Ishikawa (cell line): ENCODE measurements around the gene GOLGA8A.

Source experiments
- CEBPB ChIP-seq: IDR thresholded peaks from 2 replicates; pipeline ENCODE4 v1.6.1; 2012
- CREB1 ChIP-seq: IDR thresholded peaks from 2 replicates; pipeline ENCODE4 v1.6.1; 2012; ENCODE audit warnings: low read depth
- EGR1 ChIP-seq: IDR thresholded peaks from 2 replicates; pipeline ENCODE4 v1.6.1; 2012
- EP300 ChIP-seq: IDR thresholded peaks from 2 replicates; pipeline ENCODE4 v1.6.1; 2012; ENCODE audit warnings: borderline replicate concordance
- FOXM1 ChIP-seq: IDR thresholded peaks from 2 replicates; pipeline ENCODE4 v1.6.1; 2012; ENCODE audit warnings: low read depth, borderline replicate concordance
- NFIC ChIP-seq: IDR thresholded peaks from 2 replicates; pipeline ENCODE4 v1.6.1; 2012
- RAD21 ChIP-seq: IDR thresholded peaks from 2 replicates; pipeline ENCODE4 v1.6.1; 2012; ENCODE audit warnings: low read depth
- TAF1 ChIP-seq: IDR thresholded peaks from 2 replicates; pipeline ENCODE4 v1.6.1; 2012; ENCODE audit warnings: low read depth, mild to moderate bottlenecking
- TCF12 ChIP-seq: IDR thresholded peaks from 2 replicates; pipeline ENCODE4 v1.6.1; 2012; ENCODE audit warnings: low read depth
- TEAD4 ChIP-seq: IDR thresholded peaks from 2 replicates; pipeline ENCODE4 v1.6.1; 2012
- YY1 ChIP-seq: IDR thresholded peaks from 2 replicates; pipeline ENCODE4 v1.6.1; 2012; ENCODE audit warnings: low read depth
- ZBTB7A ChIP-seq: IDR thresholded peaks from 2 replicates; pipeline ENCODE4 v1.6.1; 2012; ENCODE audit warnings: low read depth
- TF ChIP-seq, protein P1 (sequence below): IDR thresholded peaks from 2 replicates; pipeline ENCODE4 v1.6.1; 2012
- TF ChIP-seq, protein P2 (sequence below): IDR thresholded peaks from 2 replicates; pipeline ENCODE4 v1.6.1; 2012; ENCODE audit warnings: low read depth, mild to moderate bottlenecking
- TF ChIP-seq, protein P3 (sequence below): IDR thresholded peaks from 2 replicates; pipeline ENCODE4 v1.6.1; 2012

The GOLGA8A gene

DNA sequence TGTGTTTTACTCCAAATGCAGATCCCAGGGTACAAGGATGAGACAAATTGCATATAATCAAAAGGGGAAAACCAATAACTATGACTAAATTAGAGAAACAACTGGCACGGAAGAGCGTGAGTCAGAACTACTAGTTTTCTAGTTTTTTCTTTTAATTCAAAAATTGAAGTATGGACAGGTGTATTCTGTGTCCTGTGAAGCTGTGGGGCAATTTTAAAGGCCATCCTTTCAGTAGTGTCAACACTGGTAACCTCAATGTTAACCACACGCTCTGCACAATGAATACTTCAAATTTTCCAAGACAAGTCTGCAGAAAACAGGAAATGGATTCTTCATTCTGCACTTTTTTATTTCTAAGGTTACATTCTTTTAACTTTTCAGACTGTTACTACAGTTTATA is 32.5 kb upstream of the GOLGA8A start:
- TF ChIP-seq, protein P1, sequence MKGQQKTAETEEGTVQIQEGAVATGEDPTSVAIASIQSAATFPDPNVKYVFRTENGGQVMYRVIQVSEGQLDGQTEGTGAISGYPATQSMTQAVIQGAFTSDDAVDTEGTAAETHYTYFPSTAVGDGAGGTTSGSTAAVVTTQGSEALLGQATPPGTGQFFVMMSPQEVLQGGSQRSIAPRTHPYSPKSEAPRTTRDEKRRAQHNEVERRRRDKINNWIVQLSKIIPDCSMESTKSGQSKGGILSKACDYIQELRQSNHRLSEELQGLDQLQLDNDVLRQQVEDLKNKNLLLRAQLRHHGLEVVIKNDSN = no peak
- TF ChIP-seq YY1 (no peak), NFIC (no peak), TEAD4 (no peak)

DNA sequence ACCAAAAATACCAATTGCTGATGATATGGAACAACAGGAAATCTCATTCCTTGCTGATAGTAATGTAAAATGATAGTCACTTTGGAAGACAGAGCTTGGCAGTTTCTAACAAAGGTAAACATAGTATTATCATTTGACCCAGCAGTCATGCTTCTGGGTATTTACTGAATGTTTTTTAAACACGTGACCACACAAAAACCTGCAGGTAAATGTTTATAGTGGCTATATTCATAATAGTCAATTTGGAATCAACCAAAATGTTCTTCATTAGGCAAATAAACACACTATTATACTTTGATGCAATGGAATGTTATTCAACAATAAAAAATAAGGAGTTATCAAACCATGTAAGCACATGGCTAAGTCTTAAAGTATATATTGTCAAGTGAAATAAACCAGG is 24.1 kb upstream of the GOLGA8A start:
- TF ChIP-seq, protein P2, sequence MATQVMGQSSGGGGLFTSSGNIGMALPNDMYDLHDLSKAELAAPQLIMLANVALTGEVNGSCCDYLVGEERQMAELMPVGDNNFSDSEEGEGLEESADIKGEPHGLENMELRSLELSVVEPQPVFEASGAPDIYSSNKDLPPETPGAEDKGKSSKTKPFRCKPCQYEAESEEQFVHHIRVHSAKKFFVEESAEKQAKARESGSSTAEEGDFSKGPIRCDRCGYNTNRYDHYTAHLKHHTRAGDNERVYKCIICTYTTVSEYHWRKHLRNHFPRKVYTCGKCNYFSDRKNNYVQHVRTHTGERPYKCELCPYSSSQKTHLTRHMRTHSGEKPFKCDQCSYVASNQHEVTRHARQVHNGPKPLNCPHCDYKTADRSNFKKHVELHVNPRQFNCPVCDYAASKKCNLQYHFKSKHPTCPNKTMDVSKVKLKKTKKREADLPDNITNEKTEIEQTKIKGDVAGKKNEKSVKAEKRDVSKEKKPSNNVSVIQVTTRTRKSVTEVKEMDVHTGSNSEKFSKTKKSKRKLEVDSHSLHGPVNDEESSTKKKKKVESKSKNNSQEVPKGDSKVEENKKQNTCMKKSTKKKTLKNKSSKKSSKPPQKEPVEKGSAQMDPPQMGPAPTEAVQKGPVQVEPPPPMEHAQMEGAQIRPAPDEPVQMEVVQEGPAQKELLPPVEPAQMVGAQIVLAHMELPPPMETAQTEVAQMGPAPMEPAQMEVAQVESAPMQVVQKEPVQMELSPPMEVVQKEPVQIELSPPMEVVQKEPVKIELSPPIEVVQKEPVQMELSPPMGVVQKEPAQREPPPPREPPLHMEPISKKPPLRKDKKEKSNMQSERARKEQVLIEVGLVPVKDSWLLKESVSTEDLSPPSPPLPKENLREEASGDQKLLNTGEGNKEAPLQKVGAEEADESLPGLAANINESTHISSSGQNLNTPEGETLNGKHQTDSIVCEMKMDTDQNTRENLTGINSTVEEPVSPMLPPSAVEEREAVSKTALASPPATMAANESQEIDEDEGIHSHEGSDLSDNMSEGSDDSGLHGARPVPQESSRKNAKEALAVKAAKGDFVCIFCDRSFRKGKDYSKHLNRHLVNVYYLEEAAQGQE = no peak
- no peak for TF ChIP-seq EP300

DNA sequence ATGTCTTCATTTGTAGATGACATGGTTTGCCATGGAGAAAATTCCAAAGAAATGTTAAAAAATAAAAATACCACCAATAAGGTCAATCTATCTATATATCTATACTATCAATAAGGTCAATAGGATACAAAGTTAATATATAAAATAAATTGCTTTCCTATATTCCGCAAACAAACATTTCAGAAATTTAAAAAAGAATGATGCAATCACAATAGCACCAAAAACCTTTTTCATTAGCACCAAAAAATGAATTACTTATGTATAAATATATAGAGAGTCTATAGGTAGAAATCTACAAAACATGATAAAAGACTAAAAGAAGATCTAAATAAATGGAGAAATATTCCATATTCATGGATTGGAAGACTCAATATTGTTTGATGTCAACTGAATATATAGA is 22.8 kb upstream of the GOLGA8A start:
- no peak for TF ChIP-seq ZBTB7A
- no peak for TF ChIP-seq FOXM1
- no peak for TF ChIP-seq CREB1
- TF ChIP-seq TCF12 = no peak
- TF ChIP-seq EGR1 = no peak
- no peak for TF ChIP-seq YY1
- TF ChIP-seq TEAD4 = no peak
- TF ChIP-seq, protein P2 = no peak
- TF ChIP-seq, protein P3, sequence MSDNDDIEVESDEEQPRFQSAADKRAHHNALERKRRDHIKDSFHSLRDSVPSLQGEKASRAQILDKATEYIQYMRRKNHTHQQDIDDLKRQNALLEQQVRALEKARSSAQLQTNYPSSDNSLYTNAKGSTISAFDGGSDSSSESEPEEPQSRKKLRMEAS = no peak
- no peak for TF ChIP-seq NFIC
- no peak for TF ChIP-seq TAF1
- TF ChIP-seq CEBPB = no peak
- TF ChIP-seq, protein P1 = no peak
- TF ChIP-seq EP300 = no peak
- TF ChIP-seq RAD21 = no peak

DNA sequence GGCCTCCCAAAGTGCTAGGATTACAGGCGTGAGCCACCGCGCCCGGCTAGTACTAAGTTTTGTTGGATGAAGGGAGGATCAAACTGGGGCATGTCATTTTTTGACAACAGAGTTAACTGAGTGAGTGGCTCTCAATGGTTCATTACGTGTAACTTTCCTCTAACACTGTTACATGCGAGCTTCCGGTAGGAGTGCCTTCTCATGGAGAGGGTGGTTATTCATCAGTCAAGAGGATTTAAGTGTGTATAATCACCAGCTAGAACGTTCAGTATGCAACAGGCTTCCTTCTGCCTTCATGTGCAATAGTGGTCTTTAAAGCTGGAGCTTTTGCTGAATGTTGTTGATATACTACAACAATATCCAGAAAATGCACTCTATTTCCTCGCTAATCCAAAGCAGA is 19.1 kb upstream of the GOLGA8A start:
- TF ChIP-seq, protein P2 = no peak
- TF ChIP-seq FOXM1 = no peak
- TF ChIP-seq, protein P1 = no peak
- TF ChIP-seq TAF1 = no peak
- TF ChIP-seq EGR1 = no peak
- TF ChIP-seq, protein P3 = no peak
- TF ChIP-seq TEAD4 = no peak
- no peak for TF ChIP-seq EP300
- TF ChIP-seq NFIC = no peak
- TF ChIP-seq RAD21 = no peak
- no peak for TF ChIP-seq TCF12
- TF ChIP-seq CEBPB = no peak
- no peak for TF ChIP-seq YY1
- no peak for TF ChIP-seq CREB1
- no peak for TF ChIP-seq ZBTB7A

DNA sequence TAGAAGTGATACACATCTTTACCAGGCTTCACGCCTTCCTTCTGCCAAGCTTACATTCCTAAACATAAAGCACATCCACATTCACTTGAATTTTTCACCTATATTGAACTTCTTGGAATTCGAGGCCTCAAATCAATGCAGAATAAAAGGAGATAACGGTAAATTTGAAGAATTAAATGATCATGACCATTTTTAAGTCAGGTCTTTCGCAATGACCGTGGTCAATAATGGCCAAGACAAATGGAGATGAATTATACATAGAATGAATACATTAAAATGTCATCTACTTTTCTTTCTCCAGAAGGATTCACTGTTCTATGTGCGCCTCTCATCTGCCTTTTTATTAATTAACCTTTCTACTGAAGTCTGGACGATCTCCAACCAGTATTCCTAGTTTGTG is 5.3 kb upstream of the GOLGA8A start:
- peak; percentile 33; the same call in 1 of the 2 replicates for TF ChIP-seq CEBPB
- no peak for TF ChIP-seq ZBTB7A
